ACC112 (cell line): ENCODE measurements around the gene KCNK4.

Experiments used
- H2AFZ ChIP-seq: fragments of 200-600 bp; sonication (generic); one replicate; pipeline ENCODE4 v1.6.0; 2017; ENCODE audit warnings: antibody characterized with exemption, low read length; ENCODE audit not compliant: unreplicated experiment
- H3K27ac ChIP-seq: fragments of 200-600 bp; sonication (generic); 2 replicates; pipeline ENCODE4 v1.5.1; 2014; ENCODE audit warnings: low read depth, mild to moderate bottlenecking, antibody characterized with exemption, low read length, moderate library complexity
- H3K27me3 ChIP-seq: fragments of 200-600 bp; sonication (generic); 2 replicates; pipeline ENCODE4 v1.6.1; 2014; ENCODE audit warnings: mild to moderate bottlenecking, antibody characterized with exemption, low read length, moderate library complexity, mixed read lengths; ENCODE audit not compliant: insufficient read depth
- H3K36me3 ChIP-seq: fragments of 200-600 bp; sonication (generic); 2 replicates; pipeline ENCODE4 v1.6.1; 2016; ENCODE audit warnings: mild to moderate bottlenecking, antibody characterized with exemption, low read length, moderate library complexity, mixed read lengths; ENCODE audit not compliant: insufficient read depth
- H3K4me1 ChIP-seq: fragments of 200-600 bp; sonication (generic); one replicate; pipeline ENCODE4 v1.6.1; 2016; ENCODE audit warnings: low read length, mixed read lengths; ENCODE audit not compliant: insufficient read depth, unreplicated experiment, control insufficient read depth
- H3K4me3 ChIP-seq: fragments of 200-600 bp; sonication (generic); 2 replicates; pipeline ENCODE4 v1.5.1; 2014; ENCODE audit warnings: mild to moderate bottlenecking, low read depth, low read length
- H3K79me2 ChIP-seq: fragments of 200-600 bp; sonication (generic); one replicate; pipeline ENCODE4 v1.6.0; 2016; ENCODE audit warnings: low read length; ENCODE audit not compliant: control insufficient read depth, unreplicated experiment, insufficient read depth

The KCNK4 gene

GRCh38 chr11:64338716-64339115, 47.6 kb downstream of the KCNK4 start:
- Histone ChIP-seq H3K4me1 (no peaks in the 10 kb centered on the region), H3K36me3 (no peaks in the 10 kb centered on the region), H3K27ac (no peak overlapping the region), H3K79me2 (no peaks in the 10 kb centered on the region), H3K27me3 (no peaks in the 10 kb centered on the region), H3K4me3 (no peak overlapping the region), H2AFZ (no peak overlapping the region)

- Histone ChIP-seq H3K4me1 (no peaks in the 10 kb centered on the region), H3K36me3 (no peaks in the 10 kb centered on the region), H3K27me3 (no peaks in the 10 kb centered on the region), H2AFZ (no peak overlapping the region), H3K79me2 (no peaks in the 10 kb centered on the region), H3K4me3 (no peak overlapping the region), H3K27ac (no peak overlapping the region)
Measured at GRCh38 chr11:64339286-64339685, 48.2 kb downstream of the KCNK4 start.

GRCh38 chr11:64339754-64340408, 48.8 kb downstream of the KCNK4 start, which contains the start of gene CCDC88B:
TSS of gene CCDC88B (plus strand) at chr11:64340204. CDS start at chr11:64340267, 63 bp downstream.
- H3K4me3 ChIP-seq, result no peak within 1 kb of the TSS
- H3K27me3 ChIP-seq, result no peaks in the 10 kb centered on the region
- H3K79me2 ChIP-seq, result no peaks in the 10 kb centered on the region
- H3K4me1 ChIP-seq, result no peaks in the 10 kb centered on the region
- no peak within 1 kb of the TSS for H2AFZ ChIP-seq
- no peak within 1 kb of the TSS for H3K27ac ChIP-seq
- H3K36me3 ChIP-seq, result no peaks in the 10 kb centered on the region

- H3K4me3 ChIP-seq, result no peak overlapping the region
- no peak overlapping the region for H2AFZ ChIP-seq
- H3K27ac ChIP-seq, result no peak overlapping the region
- no peaks in the 10 kb centered on the region for H3K36me3 ChIP-seq
- H3K27me3 ChIP-seq, result no peaks in the 10 kb centered on the region
- no peaks in the 10 kb centered on the region for H3K4me1 ChIP-seq
- no peaks in the 10 kb centered on the region for H3K79me2 ChIP-seq
Measured at GRCh38 chr11:64340671-64341335, 49.7 kb downstream of the KCNK4 start.

GRCh38 chr11:64341429-64341828, 50.3 kb downstream of the KCNK4 start:
- Histone ChIP-seq H3K79me2 (no peaks in the 10 kb centered on the region), H3K27me3 (no peaks in the 10 kb centered on the region), H3K36me3 (no peaks in the 10 kb centered on the region), H3K4me3 (no peak overlapping the region), H2AFZ (no peak overlapping the region), H3K27ac (no peak overlapping the region), H3K4me1 (no peaks in the 10 kb centered on the region)

GRCh38 chr11:64341851-64342791, 51.0 kb downstream of the KCNK4 start:
- Histone ChIP-seq H2AFZ (peak overlapping the region; percentile 67), H3K79me2 (no peaks in the 10 kb centered on the region), H3K36me3 (no peaks in the 10 kb centered on the region), H3K4me3 (peak overlapping the region; percentile 22; the same call in 1 of the 2 replicates), H3K27me3 (no peaks in the 10 kb centered on the region), H3K27ac (no peak overlapping the region), H3K4me1 (no peaks in the 10 kb centered on the region)

- Histone ChIP-seq H3K79me2 (no peaks in the 10 kb centered on the region), H2AFZ (no peak overlapping the region), H3K4me3 (no peak overlapping the region), H3K4me1 (no peaks in the 10 kb centered on the region), H3K36me3 (no peaks in the 10 kb centered on the region), H3K27me3 (no peaks in the 10 kb centered on the region), H3K27ac (no peak overlapping the region)
Measured at GRCh38 chr11:64342869-64343745, 52.0 kb downstream of the KCNK4 start.

- Histone ChIP-seq H3K36me3 (no peaks in the 10 kb centered on the region), H3K27me3 (no peaks in the 10 kb centered on the region), H3K27ac (no peak overlapping the region), H3K79me2 (no peaks in the 10 kb centered on the region), H3K4me1 (no peaks in the 10 kb centered on the region), H2AFZ (no peak overlapping the region), H3K4me3 (no peak overlapping the region)
Measured at GRCh38 chr11:64343767-64344559, 52.9 kb downstream of the KCNK4 start.

- H2AFZ ChIP-seq, result no peak overlapping the region
- no peak overlapping the region for H3K27ac ChIP-seq
- no peaks in the 10 kb centered on the region for H3K79me2 ChIP-seq
- no peaks in the 10 kb centered on the region for H3K27me3 ChIP-seq
- no peaks in the 10 kb centered on the region for H3K36me3 ChIP-seq
- no peaks in the 10 kb centered on the region for H3K4me1 ChIP-seq
- no peak overlapping the region for H3K4me3 ChIP-seq
Measured at GRCh38 chr11:64344787-64345186, 53.7 kb downstream of the KCNK4 start.
